MM.1S (cell line): ENCODE data around the gene CACNA1G.

Experiments
- DNase-seq: peaks from one replicate; pipeline ENCODE4 v3.0.0-alpha.2; 2015
- H2AFZ ChIP-seq: fragments of 300-600 bp; sonication (generic); 2 replicates; pipeline ENCODE4 v1.6.0; 2016; ENCODE audit warnings: antibody characterized with exemption, low read length
- H3F3A ChIP-seq: fragments of 300-600 bp; sonication (generic); 2 replicates; pipeline ENCODE4 v1.6.1; 2016; ENCODE audit warnings: mild to moderate bottlenecking, antibody characterized with exemption, low read length, moderate library complexity, mixed read lengths; ENCODE audit not compliant: insufficient read depth
- H3K27ac ChIP-seq: fragments of 300-600 bp; sonication (generic); 2 replicates; pipeline ENCODE4 v1.5.1; 2016; ENCODE audit warnings: mild to moderate bottlenecking, low read length
- H3K27me3 ChIP-seq: fragments of 300-600 bp; sonication (generic); replicated peaks from 2 replicates; pipeline ENCODE4 v1.6.0; 2016; ENCODE audit warnings: low read length; ENCODE audit not compliant: insufficient read depth
- H3K36me3 ChIP-seq: fragments of 300-600 bp; sonication (generic); replicated peaks from 2 replicates; pipeline ENCODE4 v1.6.1; 2016; ENCODE audit warnings: mild to moderate bottlenecking, low read length, mixed read lengths; ENCODE audit not compliant: insufficient read depth
- H3K4me1 ChIP-seq: fragments of 300-600 bp; sonication (generic); 2 replicates; pipeline ENCODE4 v1.6.1; 2016; ENCODE audit warnings: low read length, mixed read lengths
- H3K4me2 ChIP-seq: fragments of 300-600 bp; sonication (generic); 2 replicates; pipeline ENCODE4 v1.6.0; 2016; ENCODE audit warnings: low read depth, low read length
- H3K4me3 ChIP-seq: fragments of 300-600 bp; sonication (generic); 2 replicates; pipeline ENCODE4 v1.5.1; 2016; ENCODE audit warnings: low read length, mixed read lengths
- H3K79me2 ChIP-seq: fragments of 300-600 bp; sonication (generic); 2 replicates; pipeline ENCODE4 v1.6.1; 2016; ENCODE audit warnings: mixed run types, low read length, mixed read lengths
- H3K9ac ChIP-seq: fragments of 300-600 bp; sonication (generic); 2 replicates; pipeline ENCODE4 v1.6.1; 2016; ENCODE audit warnings: low read length, mixed read lengths
- H3K9me2 ChIP-seq: fragments of 300-600 bp; sonication (generic); replicated peaks from 2 replicates; pipeline ENCODE4 v1.6.1; 2016; ENCODE audit warnings: mild to moderate bottlenecking, low read length, mixed read lengths; ENCODE audit not compliant: insufficient read depth
- H3K9me3 ChIP-seq: fragments of 300-600 bp; sonication (generic); replicated peaks from 2 replicates; pipeline ENCODE4 v1.6.1; 2016; ENCODE audit warnings: mild to moderate bottlenecking, low read length, mixed read lengths; ENCODE audit not compliant: insufficient read depth
- H4K20me1 ChIP-seq: fragments of 300-600 bp; sonication (generic); 2 replicates; pipeline ENCODE4 v1.6.1; 2016; ENCODE audit warnings: mild to moderate bottlenecking, low read length, moderate library complexity, mixed read lengths; ENCODE audit not compliant: insufficient read depth
- EZH2 ChIP-seq: fragments of 300-600 bp; sonication (generic); optimal IDR thresholded peaks from 2 replicates; pipeline ENCODE3; 2017; ENCODE audit warnings: low read depth, mild to moderate bottlenecking, antibody characterized with exemption, low read length, mixed read lengths
- EZH2phosphoT487 ChIP-seq: fragments of 300-600 bp; sonication (generic); IDR thresholded peaks from 2 replicates; pipeline ENCODE4 v1.6.1; 2018; ENCODE audit warnings: antibody characterized with exemption, low read length
- TF ChIP-seq, protein P1 (sequence below): fragments of 300-600 bp; sonication (generic); IDR thresholded peaks from 2 replicates; pipeline ENCODE4 v1.5.1; 2016; ENCODE audit warnings: antibody characterized with exemption, low read length, mixed read lengths

Gene CACNA1G

GRCh38 chr17:50626037-50626574, 65.6 kb downstream of the CACNA1G start:
- H2AFZ ChIP-seq: 0 out of 2 replicates have a peak overlapping the region, but pooled peaks have one; percentile 11

DNA sequence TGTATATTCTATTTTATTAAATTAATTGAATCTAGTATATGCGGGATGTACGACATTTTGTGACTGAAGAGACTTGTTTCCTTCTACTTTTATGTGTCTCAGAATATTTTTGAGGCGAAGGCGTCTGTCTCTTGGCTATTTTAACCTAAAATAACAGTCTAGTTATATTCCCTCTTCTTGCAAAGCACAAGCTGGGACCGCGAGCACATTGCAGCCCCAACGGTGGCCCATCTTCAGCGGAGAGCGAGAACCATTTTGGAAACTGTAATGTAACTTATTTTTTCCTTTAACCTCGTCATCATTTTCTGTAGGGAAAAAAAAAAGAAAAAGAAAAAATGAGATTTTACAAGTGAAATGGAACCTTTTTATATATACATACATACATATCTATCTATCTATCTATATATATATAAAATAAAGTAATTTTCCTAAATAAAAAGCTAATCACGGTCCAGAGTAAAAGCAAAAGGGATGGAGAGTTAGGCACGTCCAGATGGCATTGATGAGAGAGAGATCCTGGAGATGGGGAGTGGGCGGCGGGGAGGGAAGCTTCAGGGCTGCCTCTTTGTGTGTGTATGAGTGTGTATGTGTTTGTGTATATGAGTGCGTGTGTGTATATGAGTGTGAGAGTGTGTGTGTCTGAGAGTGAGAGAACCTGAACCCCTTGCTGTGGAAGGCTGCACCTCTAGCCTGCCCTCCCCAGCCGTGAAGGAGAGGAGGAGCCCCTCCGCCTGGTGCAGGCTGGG, 66.7 kb downstream of the CACNA1G start:
- DNase-seq: no peak
- no peak overlapping the region for H3K9ac ChIP-seq
- no peak overlapping the region for H3K4me2 ChIP-seq
- no peaks in the 10 kb centered on the region for H3F3A ChIP-seq
- no peaks in the 10 kb centered on the region for H3K79me2 ChIP-seq
- peaks cover 10% of the 10 kb centered on the region for H3K4me1 ChIP-seq
- no peaks in the 10 kb centered on the region for H3K36me3 ChIP-seq
- H3K27ac ChIP-seq: no peak overlapping the region
- H3K9me3 ChIP-seq: no peaks in the 10 kb centered on the region
- H3K4me3 ChIP-seq: no peak overlapping the region
- H3K27me3 ChIP-seq: peaks cover 33% of the 10 kb centered on the region
- no peak for TF ChIP-seq EZH2
- TF ChIP-seq, protein P1, sequence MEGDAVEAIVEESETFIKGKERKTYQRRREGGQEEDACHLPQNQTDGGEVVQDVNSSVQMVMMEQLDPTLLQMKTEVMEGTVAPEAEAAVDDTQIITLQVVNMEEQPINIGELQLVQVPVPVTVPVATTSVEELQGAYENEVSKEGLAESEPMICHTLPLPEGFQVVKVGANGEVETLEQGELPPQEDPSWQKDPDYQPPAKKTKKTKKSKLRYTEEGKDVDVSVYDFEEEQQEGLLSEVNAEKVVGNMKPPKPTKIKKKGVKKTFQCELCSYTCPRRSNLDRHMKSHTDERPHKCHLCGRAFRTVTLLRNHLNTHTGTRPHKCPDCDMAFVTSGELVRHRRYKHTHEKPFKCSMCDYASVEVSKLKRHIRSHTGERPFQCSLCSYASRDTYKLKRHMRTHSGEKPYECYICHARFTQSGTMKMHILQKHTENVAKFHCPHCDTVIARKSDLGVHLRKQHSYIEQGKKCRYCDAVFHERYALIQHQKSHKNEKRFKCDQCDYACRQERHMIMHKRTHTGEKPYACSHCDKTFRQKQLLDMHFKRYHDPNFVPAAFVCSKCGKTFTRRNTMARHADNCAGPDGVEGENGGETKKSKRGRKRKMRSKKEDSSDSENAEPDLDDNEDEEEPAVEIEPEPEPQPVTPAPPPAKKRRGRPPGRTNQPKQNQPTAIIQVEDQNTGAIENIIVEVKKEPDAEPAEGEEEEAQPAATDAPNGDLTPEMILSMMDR: no peak
- no peak for TF ChIP-seq EZH2phosphoT487
- H2AFZ ChIP-seq: no peak overlapping the region
- H3K9me2 ChIP-seq: no peaks in the 10 kb centered on the region
- H4K20me1 ChIP-seq: no peaks in the 10 kb centered on the region

More at GRCh38 chr17:50626037-50626574, 65.6 kb downstream of the CACNA1G start:
- no peak overlapping the region for H3K27ac ChIP-seq
- peaks cover 37% of the 10 kb centered on the region for H3K27me3 ChIP-seq
- H3K4me1 ChIP-seq: peaks cover 10% of the 10 kb centered on the region
- H3K9me2 ChIP-seq: no peaks in the 10 kb centered on the region
- no peak overlapping the region for H3K9ac ChIP-seq
- H4K20me1 ChIP-seq: no peaks in the 10 kb centered on the region
- TF ChIP-seq EZH2: no peak
- TF ChIP-seq, protein P1: peak; percentile 70
- H3F3A ChIP-seq: no peaks in the 10 kb centered on the region
- DNase-seq: peak; percentile 59
- H3K9me3 ChIP-seq: no peaks in the 10 kb centered on the region
- H3K4me2 ChIP-seq: no peak overlapping the region
- no peak overlapping the region for H3K4me3 ChIP-seq
- no peaks in the 10 kb centered on the region for H3K36me3 ChIP-seq
- no peaks in the 10 kb centered on the region for H3K79me2 ChIP-seq

- no peaks in the 10 kb centered on the region for H4K20me1 ChIP-seq
- H3K36me3 ChIP-seq: no peaks in the 10 kb centered on the region
- peak; percentile 48 for DNase-seq
- no peaks in the 10 kb centered on the region for H3F3A ChIP-seq
- H2AFZ ChIP-seq: peak overlapping the region; percentile 50; the same call in 1 of the 2 replicates
- peak overlapping the region; percentile 53 for H3K4me2 ChIP-seq
- peaks cover 10% of the 10 kb centered on the region for H3K4me1 ChIP-seq
- no peak overlapping the region for H3K9ac ChIP-seq
- no peak overlapping the region for H3K27ac ChIP-seq
- peaks cover 34% of the 10 kb centered on the region for H3K27me3 ChIP-seq
- H3K79me2 ChIP-seq: no peaks in the 10 kb centered on the region
- no peaks in the 10 kb centered on the region for H3K9me2 ChIP-seq
- no peak overlapping the region; the same call in 1 of the 2 replicates for H3K4me3 ChIP-seq
- H3K9me3 ChIP-seq: no peaks in the 10 kb centered on the region
- TF ChIP-seq EZH2: no peak
- TF ChIP-seq, protein P1: no peak
- no peak for TF ChIP-seq EZH2phosphoT487
Observed at GRCh38 chr17:50627782-50628601, 67.5 kb downstream of the CACNA1G start.
